ENCODE data around the gene SFMBT1. TPM values are rescaled to one million over a fixed set of nuclear protein-coding genes. Genes with fewer than 3 reads are reported as not detected.

The SFMBT1 gene
- total and polyA plus RNA-seq, 2 of the 8 experiments (the other 6 are each of a cell fraction or from before 2014, with no cell fraction given): 8.1 to 16.8 TPM

GRCh38 chr3:52877085-52877484, 168.8 kb downstream of the SFMBT1 start:
- no peak overlapping the region for H3K4me2 ChIP-seq (ENCODE audit: insufficient read depth in 1 of 2, low read depth in 2 of 2, low read length in 2 of 2)
- no peak overlapping the region for H3K18ac ChIP-seq (ENCODE audit: extremely low read depth, low read length)
- H3K27me3 ChIP-seq (replicated peaks in 1 of 4; ENCODE audit: control insufficient read depth in 3 of 4, extremely low read depth in 1 of 4, insufficient read depth in 3 of 4, low read length in 3 of 4): no peaks in the 10 kb centered on the region
- no peaks in the 10 kb centered on the region for H3K9me3 ChIP-seq (ENCODE audit: insufficient read depth in 2 of 2, low read depth in 1 of 2, low read length in 1 of 2)
- H3K79me2 ChIP-seq (ENCODE audit: control insufficient read depth in 1 of 2, insufficient read depth in 2 of 2, low read length in 2 of 2): peaks cover 0 to 17% of the 10 kb centered on the region in 2 experiments; a peak in 2 of 4 replicates
- no peak overlapping the region for H4K91ac ChIP-seq (replicated peaks; ENCODE audit: insufficient read length, low read length)
- H3K4me3 ChIP-seq (ENCODE audit: extremely low read depth in 1 of 4, insufficient read depth in 2 of 4, low read depth in 3 of 4, low read length in 4 of 4): no peak overlapping the region
- H2BK15ac ChIP-seq (ENCODE audit: low read length): no peak overlapping the region
- no peak overlapping the region for H3K27ac ChIP-seq (ENCODE audit: low read depth, low read length)
- POLR2A ChIA-PET (ENCODE audit: partially characterized antibody): no interaction called here
- H3K4ac ChIP-seq (replicated peaks; ENCODE audit: insufficient read length, low read depth, low read length): no peak overlapping the region
- H4K20me1 ChIP-seq (replicated peaks in 1 of 2; ENCODE audit: control insufficient read depth in 1 of 2, insufficient read depth in 2 of 2, low read length in 2 of 2): peaks cover 0 to 9% of the 10 kb centered on the region in 2 experiments
- DNase-seq (ENCODE audit: low read depth in 1 of 2, low spot score in 2 of 2) (no peak), FAIRE-seq (no peak)
- H2AFZ ChIP-seq (ENCODE audit: low read length): no peak overlapping the region
- H4K8ac ChIP-seq (ENCODE audit: extremely low read depth, insufficient read depth, low read length): no peak overlapping the region
- 96% methylated on average over 3 of the region's 3 CpGs; no CpG with 5 or more reads in 1 of the 2 experiments for WGBS, 2 experiments (ENCODE audit: extremely low coverage in 1 of 2, insufficient coverage in 1 of 2, insufficient read length in 1 of 2, insufficient replicate concordance in 2 of 2, low coverage in 1 of 2, low lambda C conversion rate in 2 of 2, missing lambda C conversion rate in 1 of 2)
- H4K5ac ChIP-seq (ENCODE audit: insufficient read length, low read depth, low read length): no peak overlapping the region
- H3K79me1 ChIP-seq (ENCODE audit: low read depth, low read length): peaks cover 6% of the 10 kb centered on the region
- H2BK12ac ChIP-seq (ENCODE audit: low read depth, low read length): no peak overlapping the region
- H2BK120ac ChIP-seq (replicated peaks; ENCODE audit: low read depth, low read length): no peak overlapping the region
- H3K56ac ChIP-seq (replicated peaks; ENCODE audit: insufficient read length, low read depth, low read length): no peak overlapping the region
- no peak overlapping the region for H3K14ac ChIP-seq (ENCODE audit: insufficient read length)
- H2BK20ac ChIP-seq (ENCODE audit: low read length): no peak overlapping the region
- H3K9ac ChIP-seq (replicated peaks in 1 of 4; ENCODE audit: extremely low read depth in 1 of 4, low read depth in 3 of 4, low read length in 3 of 4): no peak overlapping the region
- H2BK5ac ChIP-seq (ENCODE audit: low read depth, low read length): no peak overlapping the region
- H2AK5ac ChIP-seq (ENCODE audit: low read depth, low read length): no peak overlapping the region
- H3K4me1 ChIP-seq (replicated peaks in 1 of 4; ENCODE audit: control insufficient read depth in 3 of 4, insufficient read depth in 4 of 4, low read length in 3 of 4): peaks cover 0 to 9% (median 3%) of the 10 kb centered on the region in 4 experiments; a peak in 5 of 7 replicates
- no peak overlapping the region for H3K23ac ChIP-seq (ENCODE audit: insufficient read length)
- no peaks in the 10 kb centered on the region for H3K36me3 ChIP-seq (ENCODE audit: control insufficient read depth in 2 of 4, insufficient read depth in 4 of 4, low read length in 3 of 4)
- H3K23me2 ChIP-seq (ENCODE audit: low read depth, low read length): no peaks in the 10 kb centered on the region
- CTCF ChIA-PET (ENCODE audit: partially characterized antibody): interaction anchor here (0.9 kb wide), 2 partner anchors 26 to 38 kb away, joined by 3 to 4 read pairs; no protein-coding TSS in a partner anchor
- TF ChIP-seq SP1 (IDR thresholded peaks at IDR 0.05; ENCODE audit: low read depth, low read length) (no peak), TAF7 (optimal IDR thresholded peaks at IDR 0.05; ENCODE audit: borderline replicate concordance, low read depth, low read length) (no peak), BCL11A (IDR thresholded peaks at IDR 0.05; ENCODE audit: low read depth in 2 of 2, low read length in 2 of 2) (no peak), ATF3 (IDR thresholded peaks at IDR 0.05; ENCODE audit: insufficient read depth, low read depth, low read length) (no peak), YY1 (IDR thresholded peaks at IDR 0.05; ENCODE audit: low read depth, low read length) (no peak), RFX5 (IDR thresholded peaks at IDR 0.05; ENCODE audit: borderline replicate concordance, low read depth, low read length) (no peak), TAF1 (IDR thresholded peaks at IDR 0.05; ENCODE audit: low read depth, low read length) (no peak), FOSL1 (IDR thresholded peaks at IDR 0.05; ENCODE audit: insufficient read depth, low read depth, low read length) (no peak), JUND (IDR thresholded peaks at IDR 0.05; ENCODE audit: low read length) (no peak), SIRT6 (IDR thresholded peaks at IDR 0.05; ENCODE audit: low read length) (no peak), BRCA1 (IDR thresholded peaks at IDR 0.05; ENCODE audit: low read depth, low read length) (no peak), SRF (IDR thresholded peaks at IDR 0.05; ENCODE audit: low read depth, low read length) (no peak), USF2 (IDR thresholded peaks at IDR 0.05; ENCODE audit: low read length) (no peak)
